Natural killer cell (primary cell): ENCODE measurements around the gene SIX4. TPM values are rescaled to one million over a fixed set of nuclear protein-coding genes. Genes with fewer than 3 reads are reported as not detected.

Experiments
- ATAC-seq, 3 donors: fragments of 150-1000 bp in 2 of 3; fragments of 200-7000 bp in 1 of 3; cut with Tn5 transposase; 1 replicate in 1 of 3; 2 replicates in 2 of 3; pipeline ENCODE4 v1.10.0; 2021; ENCODE audit warnings: mild to moderate bottlenecking in 2 of 3, moderate library complexity in 2 of 3
- DNase-seq, 2 donors: peaks; one replicate each; pipeline versions ENCODE4 v3.0.0 to v3.0.0-alpha.2; 2013 to 2021; ENCODE audit warnings: mixed read lengths in 1 of 2
- H3K27ac ChIP-seq: one replicate; pipeline ENCODE4 v1.5.1; 2013; ENCODE audit warnings: mild to moderate bottlenecking, low read length
- H3K27me3 ChIP-seq: one replicate; pipeline ENCODE4 v1.6.1; 2013; ENCODE audit warnings: low read length; ENCODE audit not compliant: control insufficient read depth, insufficient read depth
- H3K36me3 ChIP-seq: one replicate; pipeline ENCODE4 v1.6.1; 2013; ENCODE audit warnings: low read length; ENCODE audit not compliant: control insufficient read depth, insufficient read depth
- H3K4me1 ChIP-seq: one replicate; pipeline ENCODE4 v1.6.1; 2013; ENCODE audit warnings: low read length; ENCODE audit not compliant: control insufficient read depth, insufficient read depth
- H3K4me3 ChIP-seq: one replicate; pipeline ENCODE4 v1.5.1; 2013; ENCODE audit warnings: low read length
- H3K9me3 ChIP-seq: one replicate; pipeline ENCODE4 v1.6.1; 2013; ENCODE audit warnings: low read length; ENCODE audit not compliant: control insufficient read depth, insufficient read depth
- H3K27ac Mint-ChIP-seq, 2 donors: one replicate each; pipeline ENCODE4 v1.8.0; 2022; ENCODE audit warnings: mild to moderate bottlenecking in 2 of 2, mixed read lengths in 2 of 2, moderate library complexity in 1 of 2
- H3K27me3 Mint-ChIP-seq, 2 donors: one replicate each; pipeline ENCODE4 v1.8.0; 2022; ENCODE audit warnings: low read depth in 2 of 2, mixed read lengths in 2 of 2
- H3K36me3 Mint-ChIP-seq: one replicate; pipeline ENCODE4 v1.8.0; 2022; ENCODE audit warnings: mixed read lengths
- H3K4me1 Mint-ChIP-seq, 2 donors: one replicate each; pipeline ENCODE4 v1.8.0; 2022; ENCODE audit warnings: mixed read lengths in 2 of 2
- H3K4me3 Mint-ChIP-seq: one replicate; pipeline ENCODE4 v1.8.0; 2022; ENCODE audit warnings: mild to moderate bottlenecking, moderate library complexity, mixed read lengths
- H3K9me3 Mint-ChIP-seq, 2 donors: one replicate each; pipeline ENCODE4 v1.8.0; 2022; ENCODE audit warnings: mixed read lengths in 2 of 2
- whole genome bisulfite sequencing: methylation state at CpG from one replicate; pipeline ENCODE4 v1.1.7; 2013; ENCODE audit warnings: missing lambda C conversion rate; ENCODE audit not compliant: insufficient coverage; 5-methylcytosine and 5-hydroxymethylcytosine counted together
- intact Hi-C: fragments of 100-400 bp; cut with micrococcal nuclease; formaldehyde crosslinking; loops from one replicate; pipeline ENCODE4 v1.14.2; 2022
- total RNA-seq, 4 donors: library from RNA; stranded (reverse); fragments of 120-200 nt in 1 of 4; gene quantifications; one replicate each; pipeline versions ENCODE4 v1.2.3 to v1.2.4, GENCODE V29; 2013 to 2022
- TF ChIP-seq, protein P1 (sequence below): fragments of 200-600 bp; IDR thresholded peaks from one replicate; pipeline ENCODE4 v1.8.0; 2022; ENCODE audit warnings: antibody characterized with exemption

SIX4 gene
- not detected for total RNA-seq
- total RNA-seq (2013) = 0.05 TPM

DNA sequence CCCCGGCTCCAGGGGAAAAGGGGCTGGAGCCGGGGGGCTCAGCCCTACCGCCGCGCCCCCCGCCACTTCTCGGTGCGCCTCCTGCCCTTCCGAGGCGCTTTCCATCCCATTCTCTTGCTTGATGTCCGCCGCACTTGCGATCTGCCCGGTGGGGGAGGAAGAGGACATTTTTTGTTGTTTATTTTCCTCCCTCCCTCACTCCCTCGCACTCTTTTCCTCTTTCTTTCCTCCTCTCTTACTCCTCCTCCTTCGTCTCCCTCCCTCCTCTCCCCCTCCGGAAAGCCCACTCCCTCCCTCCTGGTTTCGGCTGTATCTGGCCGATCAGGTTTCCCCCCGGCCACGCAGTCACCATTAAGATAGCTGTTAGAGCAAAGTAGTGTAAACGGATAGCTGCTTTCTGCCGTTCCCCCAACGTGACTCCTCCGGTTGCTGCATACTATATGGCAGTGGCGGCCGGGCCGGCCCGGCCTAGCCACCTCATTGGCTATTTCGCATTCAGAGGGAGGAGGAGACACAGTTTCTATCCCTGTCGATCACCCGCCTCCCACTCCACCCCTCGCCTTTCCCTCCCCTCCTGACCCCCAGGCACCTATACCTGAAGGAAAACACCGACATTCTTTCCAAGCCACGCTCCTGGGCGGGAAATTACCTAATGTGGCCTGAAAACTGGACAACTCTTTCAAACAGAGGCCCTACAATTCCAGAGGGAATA, at the start of gene SIX4:
Gene SIX4, minus strand, starts transcription at position 445 of the 712 bp plus-strand sequence. Its CDS starts 277 bp downstream, at position 168.
- Histone ChIP-seq H3K9me3 (no peaks in the 10 kb centered on the region), H3K27me3 (peaks cover 59% of the 10 kb centered on the region), H3K4me1 (peaks cover 33% of the 10 kb centered on the region), H3K4me3 (peak within 1 kb of the TSS; percentile 56), H3K36me3 (no peaks in the 10 kb centered on the region), H3K27ac (no peak within 1 kb of the TSS)
- Mint-ChIP-seq H3K4me3 (peak within 1 kb of the TSS; percentile 92), H3K27ac (peak within 1 kb of the TSS in 1 of 2 donors; percentile 66), H3K4me1 (peaks cover 5 to 28% of the 10 kb centered on the region in 2 donors), H3K27me3 (peaks cover 64 to 65% of the 10 kb centered on the region in 2 donors), H3K36me3 (no peaks in the 10 kb centered on the region), H3K9me3 (no peaks in the 10 kb centered on the region)
- DNase-seq (peak in 1 of 2 donors; percentile 30), ATAC-seq (peak in 2 of 3 donors; percentile 17 to 31)
- intact Hi-C loops = no loop called here
- WGBS = 6% methylated on average over 27 of the region's 36 CpGs
- TF ChIP-seq, protein P1, sequence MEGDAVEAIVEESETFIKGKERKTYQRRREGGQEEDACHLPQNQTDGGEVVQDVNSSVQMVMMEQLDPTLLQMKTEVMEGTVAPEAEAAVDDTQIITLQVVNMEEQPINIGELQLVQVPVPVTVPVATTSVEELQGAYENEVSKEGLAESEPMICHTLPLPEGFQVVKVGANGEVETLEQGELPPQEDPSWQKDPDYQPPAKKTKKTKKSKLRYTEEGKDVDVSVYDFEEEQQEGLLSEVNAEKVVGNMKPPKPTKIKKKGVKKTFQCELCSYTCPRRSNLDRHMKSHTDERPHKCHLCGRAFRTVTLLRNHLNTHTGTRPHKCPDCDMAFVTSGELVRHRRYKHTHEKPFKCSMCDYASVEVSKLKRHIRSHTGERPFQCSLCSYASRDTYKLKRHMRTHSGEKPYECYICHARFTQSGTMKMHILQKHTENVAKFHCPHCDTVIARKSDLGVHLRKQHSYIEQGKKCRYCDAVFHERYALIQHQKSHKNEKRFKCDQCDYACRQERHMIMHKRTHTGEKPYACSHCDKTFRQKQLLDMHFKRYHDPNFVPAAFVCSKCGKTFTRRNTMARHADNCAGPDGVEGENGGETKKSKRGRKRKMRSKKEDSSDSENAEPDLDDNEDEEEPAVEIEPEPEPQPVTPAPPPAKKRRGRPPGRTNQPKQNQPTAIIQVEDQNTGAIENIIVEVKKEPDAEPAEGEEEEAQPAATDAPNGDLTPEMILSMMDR = no peak

DNA sequence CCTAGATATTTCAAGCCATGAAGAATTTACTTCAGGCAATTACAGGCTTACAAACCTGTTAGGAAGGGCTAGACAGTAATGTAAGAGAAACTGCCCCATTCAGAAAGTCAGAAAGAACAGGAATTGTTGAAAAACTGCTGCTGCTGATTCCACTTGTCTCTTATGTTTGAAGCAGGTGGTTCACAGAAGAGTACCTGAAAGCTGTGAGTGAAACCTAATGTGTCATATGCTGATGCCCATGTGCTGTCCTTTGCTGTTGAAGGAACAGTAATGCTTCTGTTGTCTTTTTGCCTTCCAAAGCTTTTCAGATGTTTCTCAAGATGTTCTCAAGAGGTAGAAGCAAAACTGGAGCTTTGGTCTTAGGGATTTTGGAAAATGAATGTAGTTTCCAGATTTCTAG, 49.4 kb upstream of the SIX4 start:
- no peaks in the 10 kb centered on the region for H3K36me3 Mint-ChIP-seq
- no peak overlapping the region for H3K4me3 Mint-ChIP-seq
- Histone ChIP-seq H3K4me3 (no peak overlapping the region), H3K36me3 (no peaks in the 10 kb centered on the region), H3K9me3 (no peaks in the 10 kb centered on the region), H3K27me3 (no peaks in the 10 kb centered on the region), H3K27ac (no peak overlapping the region), H3K4me1 (no peaks in the 10 kb centered on the region)
- ATAC-seq = no peak
- H3K27ac Mint-ChIP-seq = no peak overlapping the region
- H3K9me3 Mint-ChIP-seq = no peaks in the 10 kb centered on the region
- no peaks in the 10 kb centered on the region for H3K27me3 Mint-ChIP-seq
- TF ChIP-seq, protein P1 = no peak
- intact Hi-C loops = no loop called here
- peaks cover 12 to 24% of the 10 kb centered on the region in 2 donors for H3K4me1 Mint-ChIP-seq
- DNase-seq = no peak

DNA sequence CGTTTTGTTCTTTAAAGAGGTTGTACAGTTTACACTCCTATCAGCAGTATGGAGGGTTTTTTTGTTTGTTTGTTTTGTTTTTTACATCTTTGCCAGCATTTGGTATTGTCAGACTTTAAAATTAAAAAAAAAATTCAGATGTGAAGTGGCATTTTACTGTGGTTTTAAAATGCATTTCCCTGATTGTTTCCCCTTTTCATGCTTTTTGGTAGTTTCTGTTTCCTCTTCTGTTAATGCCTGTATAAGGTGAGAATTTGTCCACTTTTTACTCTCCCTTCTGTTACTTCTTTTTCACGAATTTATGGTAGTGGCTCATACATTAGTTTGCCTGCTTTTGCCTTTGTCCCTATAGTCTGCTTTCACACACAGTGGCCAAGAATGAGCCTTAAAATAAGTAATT, 47.0 kb upstream of the SIX4 start:
- no peaks in the 10 kb centered on the region for H3K36me3 Mint-ChIP-seq
- H3K9me3 Mint-ChIP-seq = no peaks in the 10 kb centered on the region
- peaks cover 17 to 28% of the 10 kb centered on the region in 2 donors for H3K4me1 Mint-ChIP-seq
- no peak overlapping the region for H3K4me3 Mint-ChIP-seq
- peak overlapping the region in 1 of 2 donors; percentile 9 for H3K27ac Mint-ChIP-seq
- H3K9me3 ChIP-seq = no peaks in the 10 kb centered on the region
- intact Hi-C loops = no loop called here
- no peaks in the 10 kb centered on the region for H3K36me3 ChIP-seq
- H3K27me3 ChIP-seq = no peaks in the 10 kb centered on the region
- no peak overlapping the region for H3K4me3 ChIP-seq
- DNase-seq = no peak
- TF ChIP-seq, protein P1 = no peak
- no peaks in the 10 kb centered on the region for H3K4me1 ChIP-seq
- 0% methylated on average over 1 of the region's 2 CpGs for WGBS
- H3K27me3 Mint-ChIP-seq = no peaks in the 10 kb centered on the region
- ATAC-seq = no peak
- H3K27ac ChIP-seq = no peak overlapping the region

DNA sequence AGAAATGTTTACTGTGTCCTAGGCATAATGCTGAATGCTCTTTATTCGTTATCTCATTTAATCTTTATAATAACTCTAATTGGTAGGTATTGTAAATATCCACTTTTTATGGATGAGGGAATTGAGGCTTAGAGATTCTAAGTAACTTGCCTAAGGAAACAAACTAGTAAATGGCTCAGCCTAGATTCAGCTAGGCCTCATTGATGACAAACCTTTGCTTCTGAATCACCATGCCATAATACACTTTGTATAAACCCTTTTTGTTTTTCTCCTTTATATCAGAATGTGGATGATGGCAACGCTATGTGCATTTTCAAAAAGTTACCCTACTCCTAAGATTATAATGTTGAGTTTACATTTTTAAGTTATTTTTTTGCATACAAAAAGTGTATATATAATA, 44.5 kb upstream of the SIX4 start:
- no CpG with 5 or more reads among the region's 2 CpGs for WGBS
- Mint-ChIP-seq H3K27me3 (no peaks in the 10 kb centered on the region), H3K4me1 (peaks cover 17 to 28% of the 10 kb centered on the region in 2 donors), H3K9me3 (no peaks in the 10 kb centered on the region), H3K36me3 (no peaks in the 10 kb centered on the region), H3K4me3 (no peak overlapping the region), H3K27ac (no peak overlapping the region)
- intact Hi-C loops = no loop called here
- TF ChIP-seq, protein P1 = no peak
- Histone ChIP-seq H3K4me1 (no peaks in the 10 kb centered on the region), H3K27ac (no peak overlapping the region), H3K27me3 (no peaks in the 10 kb centered on the region), H3K9me3 (no peaks in the 10 kb centered on the region), H3K4me3 (no peak overlapping the region), H3K36me3 (no peaks in the 10 kb centered on the region)
- DNase-seq (no peak), ATAC-seq (no peak)
